ENCODE results near the gene CD44. TPM values are rescaled to one million over a fixed set of nuclear protein-coding genes. Genes with fewer than 3 reads are reported as not detected.

CD44 gene
- total RNA-seq, 4 donors from 2014 or later: 19.5 to 32.5 (median 29.2) TPM

DNA sequence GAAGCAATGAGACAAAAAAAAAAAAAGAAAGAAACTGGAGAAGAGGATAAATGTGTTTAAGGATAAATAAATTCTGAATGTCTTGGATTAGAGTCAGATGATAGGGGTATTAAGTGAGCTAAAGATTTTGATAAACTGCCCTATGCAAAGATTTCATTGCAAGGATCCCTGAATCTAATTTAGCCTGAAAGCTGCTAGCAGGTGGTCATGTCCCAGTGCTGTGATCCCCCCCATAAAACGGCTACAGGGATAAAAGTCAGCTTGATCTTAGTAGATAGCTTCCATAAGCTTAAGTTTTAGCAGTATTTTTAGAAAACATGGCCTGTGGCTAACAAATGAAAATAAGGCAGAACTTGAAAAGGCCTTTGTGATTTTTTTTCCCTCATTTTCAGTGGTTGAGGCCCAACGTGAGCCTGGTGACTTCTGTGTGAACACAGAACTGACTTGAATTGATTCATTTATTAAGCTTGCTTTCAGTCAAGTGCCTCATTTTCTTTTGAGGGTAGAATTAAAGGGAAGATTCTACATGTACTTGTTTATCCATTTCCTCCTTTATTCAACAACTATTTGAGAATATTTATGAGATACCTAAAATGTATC, 44.5 kb downstream of the CD44 start:
- Histone ChIP-seq H3K4me3 (no peak overlapping the region), H3K9me3 (no peaks in the 10 kb centered on the region), H3K36me3 (peaks cover 0 to 9% of the 10 kb centered on the region in 2 donors), H3K27me3 (no peaks in the 10 kb centered on the region), H3K27ac (no peak overlapping the region), H3K4me1 (peaks cover 0 to 8% of the 10 kb centered on the region in 2 donors)
- ATAC-seq (no peak), DNase-seq (no peak)
- in situ Hi-C loops (cut with MboI; ENCODE audit: low sequenced_read_pairs in 4 of 4): no loop called here
- intact Hi-C loops (cut with DNase I; ENCODE audit: low total_unique reads): no loop called here
- TF ChIP-seq POLR2A (IDR thresholded peaks at IDR 0.05): no peak
- TF ChIP-seq, protein P1, sequence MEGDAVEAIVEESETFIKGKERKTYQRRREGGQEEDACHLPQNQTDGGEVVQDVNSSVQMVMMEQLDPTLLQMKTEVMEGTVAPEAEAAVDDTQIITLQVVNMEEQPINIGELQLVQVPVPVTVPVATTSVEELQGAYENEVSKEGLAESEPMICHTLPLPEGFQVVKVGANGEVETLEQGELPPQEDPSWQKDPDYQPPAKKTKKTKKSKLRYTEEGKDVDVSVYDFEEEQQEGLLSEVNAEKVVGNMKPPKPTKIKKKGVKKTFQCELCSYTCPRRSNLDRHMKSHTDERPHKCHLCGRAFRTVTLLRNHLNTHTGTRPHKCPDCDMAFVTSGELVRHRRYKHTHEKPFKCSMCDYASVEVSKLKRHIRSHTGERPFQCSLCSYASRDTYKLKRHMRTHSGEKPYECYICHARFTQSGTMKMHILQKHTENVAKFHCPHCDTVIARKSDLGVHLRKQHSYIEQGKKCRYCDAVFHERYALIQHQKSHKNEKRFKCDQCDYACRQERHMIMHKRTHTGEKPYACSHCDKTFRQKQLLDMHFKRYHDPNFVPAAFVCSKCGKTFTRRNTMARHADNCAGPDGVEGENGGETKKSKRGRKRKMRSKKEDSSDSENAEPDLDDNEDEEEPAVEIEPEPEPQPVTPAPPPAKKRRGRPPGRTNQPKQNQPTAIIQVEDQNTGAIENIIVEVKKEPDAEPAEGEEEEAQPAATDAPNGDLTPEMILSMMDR (IDR thresholded peaks at IDR 0.05 in 4 of 5, conservative IDR thresholded peaks at IDR 0.05 in 1 of 5): no peak

DNA sequence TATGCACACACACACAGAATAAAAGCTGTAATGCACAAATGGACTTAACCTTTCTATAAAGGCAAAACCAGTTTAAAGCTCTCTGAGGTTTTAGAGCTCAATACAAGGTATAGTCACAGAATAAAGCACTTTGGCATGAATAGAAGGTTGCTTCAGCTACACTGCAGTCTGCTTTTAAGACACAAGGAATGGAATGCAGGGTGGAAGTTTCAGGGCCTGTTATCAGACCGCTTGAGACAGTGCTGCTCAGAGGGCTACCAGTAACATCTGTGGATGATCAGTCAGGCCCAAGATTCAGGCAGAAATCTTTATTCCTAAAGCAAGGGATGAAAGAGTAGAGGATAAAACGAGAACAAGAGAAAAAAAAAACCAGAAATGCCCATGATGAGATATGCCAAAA, 46.7 kb downstream of the CD44 start:
- Histone ChIP-seq H3K9me3 (no peaks in the 10 kb centered on the region), H3K4me1 (peaks cover 0 to 4% of the 10 kb centered on the region in 2 donors), H3K27me3 (no peaks in the 10 kb centered on the region), H3K36me3 (peaks cover 0 to 9% of the 10 kb centered on the region in 2 donors), H3K27ac (no peak overlapping the region), H3K4me3 (no peak overlapping the region)
- in situ Hi-C loops (cut with MboI; ENCODE audit: low sequenced_read_pairs in 4 of 4): no loop called here
- TF ChIP-seq, protein P1 (IDR thresholded peaks at IDR 0.05 in 4 of 5, conservative IDR thresholded peaks at IDR 0.05 in 1 of 5): no peak
- TF ChIP-seq POLR2A (IDR thresholded peaks at IDR 0.05): no peak
- DNase-seq (no peak), ATAC-seq (no peak)
- intact Hi-C loops (cut with DNase I; ENCODE audit: low total_unique reads): no loop called here

DNA sequence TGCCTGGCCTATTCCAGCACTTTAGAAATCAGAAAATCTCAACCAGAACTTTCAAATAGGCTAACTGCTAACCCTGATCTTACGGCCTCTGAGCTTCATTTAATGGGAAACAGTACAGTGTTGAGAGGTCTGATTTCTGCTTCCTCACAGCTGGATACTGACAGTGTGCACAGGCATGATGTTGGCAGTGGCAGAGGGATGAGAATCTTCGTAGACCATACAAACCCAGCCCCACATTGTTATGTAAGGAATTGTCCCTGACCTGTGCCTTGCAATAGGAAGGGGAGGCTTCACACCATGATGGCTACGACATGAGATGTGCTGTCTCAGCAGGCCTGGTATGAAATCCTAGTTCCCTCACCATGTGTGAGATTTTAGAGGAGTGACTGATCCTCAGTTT, 49.0 kb downstream of the CD44 start:
- no peak for ATAC-seq

DNA sequence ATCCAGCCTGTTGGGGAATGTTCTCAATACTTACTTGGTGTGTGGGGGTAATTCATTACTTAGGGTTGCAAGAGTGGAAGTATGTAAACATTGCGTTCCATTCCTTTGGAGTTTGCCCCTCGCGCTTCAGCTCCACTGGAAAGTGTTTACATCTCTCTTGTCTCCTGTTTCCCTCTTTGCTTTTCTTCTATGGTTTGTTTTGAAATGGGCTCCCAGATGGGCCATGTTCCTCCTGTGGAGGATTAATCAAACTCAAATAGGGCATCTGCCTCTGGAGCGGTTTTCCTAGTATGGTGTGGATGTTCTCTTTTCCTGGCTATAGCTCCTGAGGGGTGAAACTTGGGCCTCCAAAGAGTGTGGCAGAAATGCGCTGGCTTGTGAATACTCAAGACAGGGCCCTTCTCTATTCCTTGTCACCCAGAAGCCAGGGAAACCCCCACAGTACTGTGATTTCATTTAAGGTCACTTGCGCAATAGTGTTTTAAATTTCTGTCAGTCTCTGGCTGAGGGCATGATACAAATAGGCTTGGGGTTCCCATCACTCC, 51.9 kb downstream of the CD44 start:
- TF ChIP-seq, protein P1 (IDR thresholded peaks at IDR 0.05 in 4 of 5, conservative IDR thresholded peaks at IDR 0.05 in 1 of 5): no peak
- TF ChIP-seq POLR2A (IDR thresholded peaks at IDR 0.05): no peak
- ATAC-seq: no peak
- in situ Hi-C loops (cut with MboI; ENCODE audit: low sequenced_read_pairs in 4 of 4) (no loop called here), intact Hi-C loops (cut with DNase I; ENCODE audit: low total_unique reads) (no loop called here)
- no peak for DNase-seq
- no peaks in the 10 kb centered on the region for H3K27me3 ChIP-seq
- no peak overlapping the region for H3K4me3 ChIP-seq
- H3K9me3 ChIP-seq: no peaks in the 10 kb centered on the region
- H3K27ac ChIP-seq: no peak overlapping the region
- H3K4me1 ChIP-seq: peaks cover 7 to 8% of the 10 kb centered on the region in 2 donors
- H3K36me3 ChIP-seq: no peaks in the 10 kb centered on the region

More for the DNA sequence above, 49.0 kb downstream of the CD44 start:
- Histone ChIP-seq H3K9me3 (no peaks in the 10 kb centered on the region), H3K27ac (no peak overlapping the region), H3K27me3 (no peaks in the 10 kb centered on the region), H3K4me3 (no peak overlapping the region), H3K36me3 (no peaks in the 10 kb centered on the region), H3K4me1 (peaks cover 7 to 8% of the 10 kb centered on the region in 2 donors)
- DNase-seq: no peak
- intact Hi-C loops (cut with DNase I; ENCODE audit: low total_unique reads): no loop called here
- no peak for TF ChIP-seq POLR2A (IDR thresholded peaks at IDR 0.05)
- TF ChIP-seq, protein P1 (IDR thresholded peaks at IDR 0.05 in 4 of 5, conservative IDR thresholded peaks at IDR 0.05 in 1 of 5): no peak
- in situ Hi-C loops (cut with MboI; ENCODE audit: low sequenced_read_pairs in 4 of 4): no loop called here

Data from gastrocnemius medialis (tissue), 4 donors.